HEK293 (cell line): ENCODE results near the gene HPDL.

Experiments
- CTCF ChIA-PET: fragments of 350-600 bp; formaldehyde crosslinking; extraction: SDS; loops from one replicate; lab custom pipeline; 2021; ENCODE audit warnings: antibody characterized with exemption; lab: Yijun Ruan, JAX
- POLR2A ChIA-PET: fragments of 300-600 bp; formaldehyde crosslinking; extraction: SDS; loops from one replicate; lab custom pipeline; 2020; ENCODE audit warnings: antibody characterized with exemption, inconsistent platforms; lab: Yijun Ruan, JAX
- H3K27ac ChIP-seq: fragments of 200-500 bp; sonication (Bioruptor generic); 2 replicates; pipeline ENCODE4 v1.5.1; 2014; ENCODE audit warnings: low read depth, low read length, control low read depth, inconsistent platforms; ENCODE audit errors: extremely low read depth
- H3K36me3 ChIP-seq, 2 experiments: fragments of 200-500 bp in 1 of 2; sonication (Bioruptor generic) in 1 of 2; 1 replicate in 1 of 2; 2 replicates in 1 of 2; pipeline ENCODE4 v1.5.1; 2014 to 2017; ENCODE audit warnings: inconsistent platforms in 2 of 2, low read length in 2 of 2; ENCODE audit not compliant: control insufficient read depth in 2 of 2, insufficient read depth in 1 of 2
- H3K4me1 ChIP-seq: fragments of 200-500 bp; sonication (Bioruptor generic); 2 replicates; pipeline ENCODE4 v1.5.1; 2014; ENCODE audit warnings: mild to moderate bottlenecking, low read length, inconsistent platforms; ENCODE audit not compliant: control insufficient read depth, insufficient read depth
- H3K4me3 ChIP-seq: 2 replicates; pipeline ENCODE4 v1.5.1; 2011; ENCODE audit warnings: low read depth, mild to moderate bottlenecking, control low read depth, low read length, moderate library complexity
- H3K9me3 ChIP-seq: fragments of 200-500 bp; sonication (Bioruptor generic); 2 replicates; pipeline ENCODE4 v1.5.1; 2014; ENCODE audit warnings: low read depth, low read length, inconsistent platforms; ENCODE audit not compliant: control insufficient read depth, insufficient read depth
- IKZF3 ChIP-seq: fragments of 450-650 bp; IDR thresholded peaks from 2 replicates; pipeline ENCODE4 v1.5.0; 2018; ENCODE audit warnings: missing biosample characterization, mild to moderate bottlenecking, missing genetic modification characterization, moderate library complexity
- PATZ1 ChIP-seq: fragments of 450-650 bp; formaldehyde crosslinking; IDR thresholded peaks from 2 replicates; pipeline ENCODE4 v1.5.1; 2016; ENCODE audit warnings: missing biosample characterization, missing genetic modification characterization
- PRDM6 ChIP-seq: fragments of 450-650 bp; formaldehyde crosslinking; IDR thresholded peaks from 2 replicates; pipeline ENCODE4 v1.5.1; 2017; ENCODE audit warnings: missing biosample characterization, missing genetic modification characterization
- TRIM28 ChIP-seq: IDR thresholded peaks from 2 replicates; pipeline ENCODE4 v1.6.1; 2011; ENCODE audit warnings: low read length, control low read depth, borderline replicate concordance
- ZNF121 ChIP-seq: fragments of 450-650 bp; formaldehyde crosslinking; IDR thresholded peaks from 2 replicates; pipeline ENCODE4 v1.5.1; 2016; ENCODE audit warnings: missing biosample characterization, missing genetic modification characterization
- ZNF2 ChIP-seq: fragments of 450-650 bp; formaldehyde crosslinking; IDR thresholded peaks from 2 replicates; pipeline ENCODE4 v1.5.1; 2016; ENCODE audit warnings: missing biosample characterization, missing genetic modification characterization
- ZNF350 ChIP-seq: fragments of 450-650 bp; formaldehyde crosslinking; IDR thresholded peaks from 2 replicates; pipeline ENCODE4 v1.5.0; 2017; ENCODE audit warnings: missing biosample characterization, mild to moderate bottlenecking, missing genetic modification characterization
- ZNF514 ChIP-seq: fragments of 450-650 bp; formaldehyde crosslinking; IDR thresholded peaks from 2 replicates; pipeline ENCODE4 v1.5.1; 2016; ENCODE audit warnings: missing biosample characterization, missing genetic modification characterization
- ZNF518A ChIP-seq: fragments of 450-650 bp; formaldehyde crosslinking; conservative IDR thresholded peaks from 2 replicates; pipeline ENCODE4 v1.5.1; 2016; ENCODE audit warnings: low read depth, missing biosample characterization, missing genetic modification characterization
- ZNF580 ChIP-seq: fragments of 450-650 bp; formaldehyde crosslinking; IDR thresholded peaks from 2 replicates; pipeline ENCODE4 v1.5.1; 2016; ENCODE audit warnings: missing biosample characterization, missing genetic modification characterization
- ZNF747 ChIP-seq: fragments of 450-650 bp; formaldehyde crosslinking; IDR thresholded peaks from 2 replicates; pipeline ENCODE4 v1.5.1; 2016; ENCODE audit warnings: missing biosample characterization, missing genetic modification characterization
- ZSCAN5A ChIP-seq: fragments of 450-650 bp; formaldehyde crosslinking; IDR thresholded peaks from 2 replicates; pipeline ENCODE4 v1.5.1; 2016; ENCODE audit warnings: missing biosample characterization, missing genetic modification characterization

The HPDL gene

GRCh38 chr1:45370575-45370974 lies 43.9 kb downstream of the HPDL start (continued):
- no peak for TF ChIP-seq ZNF518A (tag by site-specific recombination)
- TF ChIP-seq ZNF514: no peak
- TF ChIP-seq PATZ1 (tag by site-specific recombination): no peak

GRCh38 chr1:45373573-45373972 lies 46.9 kb downstream of the HPDL start:
- ChIA-PET POLR2A (interaction anchor here (1.0 to 1.9 kb wide), 2 partner anchors 34 to 118 kb away, joined by 3 to 5 read pairs; partner anchors contain the start of genes MUTYH, TESK2 and TOE1), CTCF (interaction anchor here (0.6 to 1.6 kb wide), 5 partner anchors 14 to 972 kb away, joined by 3 to 7 read pairs (median 4); no protein-coding TSS in a partner anchor)
- H3K4me1 ChIP-seq: peaks cover 3% of the 10 kb centered on the region; the same call in 1 of the 2 replicates
- H3K4me3 ChIP-seq: no peak overlapping the region
- no peaks in the 10 kb centered on the region for H3K36me3 ChIP-seq
- H3K27ac ChIP-seq: no peak overlapping the region
- TF ChIP-seq ZNF747 (tag by site-specific recombination): no peak
- TF ChIP-seq IKZF3 (tag by site-specific recombination): no peak
- no peak for TF ChIP-seq ZSCAN5A (tag by site-specific recombination)
- H3K9me3 ChIP-seq: no peaks in the 10 kb centered on the region

GRCh38 chr1:45375104-45376090 lies 48.7 kb downstream of the HPDL start:
- TF ChIP-seq ZNF121 (tag by site-specific recombination): peak; percentile 92
- TF ChIP-seq PRDM6: 0 out of 2 replicates have a peak, but pooled peaks have one; percentile 41
- no peak for TF ChIP-seq TRIM28
- no peak for TF ChIP-seq ZNF350 (tag by site-specific recombination)
- TF ChIP-seq ZNF580 (tag by site-specific recombination): 0 out of 2 replicates have a peak, but pooled peaks have one; percentile 43
- no peak for TF ChIP-seq ZNF2 (tag by site-specific recombination)

More at GRCh38 chr1:45375104-45376090, 48.7 kb downstream of the HPDL start:
- Histone ChIP-seq H3K9me3 (no peaks in the 10 kb centered on the region), H3K4me3 (no peak overlapping the region), H3K27ac (no peak overlapping the region), H3K36me3 (no peaks in the 10 kb centered on the region), H3K4me1 (peaks cover 3% of the 10 kb centered on the region; the same call in 1 of the 2 replicates)
- POLR2A ChIA-PET: interaction anchor here (0.7 kb wide), 1 partner anchor 11 kb away, joined by 6 read pairs; no protein-coding TSS in a partner anchor
- CTCF ChIA-PET: interaction anchor here (0.6 kb wide), 1 partner anchor 124 kb away, joined by 5 read pairs; no protein-coding TSS in a partner anchor
